Left ventricle myocardium inferior (tissue), 1 donor: ENCODE results near the gene TRIM8. TPM values are rescaled to one million over a fixed set of nuclear protein-coding genes. Genes with fewer than 3 reads are reported as not detected.

ENCODE experiments used
- DNase-seq: peaks from one replicate; pipeline ENCODE4 v3.0.0-alpha.2; 2020
- H3K27ac ChIP-seq: fragments of 200-600 bp; replicated peaks from 2 replicates; pipeline ENCODE4 v1.8.0; 2021
- H3K27me3 ChIP-seq: fragments of 200-600 bp; 2 replicates; pipeline ENCODE4 v1.8.0; 2021; ENCODE audit warnings: low read depth
- H3K36me3 ChIP-seq: fragments of 200-600 bp; 2 replicates; pipeline ENCODE4 v1.8.0; 2021
- H3K4me1 ChIP-seq: fragments of 200-600 bp; 2 replicates; pipeline ENCODE4 v1.8.0; 2021
- H3K4me3 ChIP-seq: fragments of 200-600 bp; 2 replicates; pipeline ENCODE4 v1.8.0; 2021; ENCODE audit warnings: mild to moderate bottlenecking, moderate library complexity
- H3K9me3 ChIP-seq: fragments of 200-600 bp; replicated peaks from 2 replicates; pipeline ENCODE4 v1.8.0; 2021
- CTCF ChIP-seq: fragments of 200-600 bp; IDR thresholded peaks from 2 replicates; pipeline ENCODE4 v1.8.0; 2021; ENCODE audit warnings: antibody characterized with exemption, mild to moderate bottlenecking, borderline replicate concordance
- intact Hi-C: fragments of 100-400 bp; cut with micrococcal nuclease; formaldehyde crosslinking; loops from one replicate; pipeline ENCODE4 v1.11.0; 2022
- total RNA-seq: library from RNA; stranded (reverse); fragmentation: NEBNext Ultra II Directional; extraction: Animal tissue kit (Norgen Biotek cat#: 25700); gene quantifications from one replicate; pipeline ENCODE4 v1.2.1, GENCODE V29; 2021
- donor health status: DM: no; HTN: yes; CAD: no; lungs with severe emphysema.

TRIM8 gene
- total RNA-seq, 1 donor from 2014 or later = 95.1 TPM

GRCh38 chr10:102675011-102675665 is 30.9 kb downstream of the TRIM8 start:
- no peak for TF ChIP-seq CTCF
- Histone ChIP-seq H3K4me1 (peaks cover 96% of the 10 kb centered on the region), H3K27ac (peak overlapping the region; percentile 93), H3K36me3 (no peaks in the 10 kb centered on the region), H3K9me3 (no peaks in the 10 kb centered on the region), H3K27me3 (no peaks in the 10 kb centered on the region), H3K4me3 (peak overlapping the region; percentile 53)
- intact Hi-C loops = no loop called here
- DNase-seq = no peak

DNA sequence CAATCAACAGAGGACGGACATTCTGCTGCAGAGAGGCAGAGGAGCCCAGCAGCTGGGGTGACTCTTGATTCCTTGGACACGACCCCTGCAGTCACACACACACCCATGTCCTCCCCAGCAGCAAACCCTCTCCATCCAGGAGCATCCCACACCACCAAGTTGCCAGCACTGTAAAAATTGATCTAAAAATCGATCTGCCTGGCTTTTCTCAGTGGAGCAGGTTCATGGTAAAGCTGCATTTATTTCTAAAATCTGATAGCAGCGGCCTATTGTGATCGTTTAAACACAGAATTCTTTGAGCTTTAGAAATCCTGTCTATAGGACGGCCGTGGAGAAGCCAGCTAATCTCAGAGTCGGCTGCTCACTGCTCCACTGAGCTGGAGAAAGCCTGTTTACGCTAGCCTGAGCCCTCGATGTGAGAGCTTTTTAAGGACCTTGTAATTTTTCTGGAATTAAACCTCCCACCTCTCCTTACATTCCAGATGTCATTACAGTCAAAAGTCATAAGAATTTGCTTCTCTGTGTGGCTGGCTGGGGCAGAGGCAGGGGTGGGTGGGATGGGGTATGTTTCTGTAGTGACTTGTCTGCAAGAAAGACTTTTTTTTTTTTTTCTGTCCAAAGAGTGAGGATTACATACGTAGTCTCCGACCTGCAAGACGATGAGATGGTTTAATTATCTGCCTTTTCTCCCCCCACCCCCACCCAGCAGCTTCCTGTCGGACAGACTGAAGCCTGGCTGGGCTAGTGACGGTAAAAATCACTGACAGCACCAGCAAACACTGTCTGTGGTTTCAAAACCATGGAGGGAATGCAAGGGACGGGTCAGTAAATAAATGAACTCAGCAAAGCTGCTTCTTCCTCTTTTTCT is 31.6 kb downstream of the TRIM8 start:
- no peak for TF ChIP-seq CTCF
- intact Hi-C loops = no loop called here
- no peaks in the 10 kb centered on the region for H3K36me3 ChIP-seq
- no peak for DNase-seq
- peak overlapping the region; percentile 93 for H3K27ac ChIP-seq
- H3K4me1 ChIP-seq = peaks cover 89% of the 10 kb centered on the region
- no peaks in the 10 kb centered on the region for H3K27me3 ChIP-seq
- no peak overlapping the region for H3K4me3 ChIP-seq
- H3K9me3 ChIP-seq = no peaks in the 10 kb centered on the region

GRCh38 chr10:102676534-102677315 is 32.4 kb downstream of the TRIM8 start:
- Histone ChIP-seq H3K27ac (peak overlapping the region; percentile 93), H3K9me3 (no peaks in the 10 kb centered on the region), H3K4me3 (no peak overlapping the region), H3K27me3 (no peaks in the 10 kb centered on the region), H3K4me1 (peaks cover 80% of the 10 kb centered on the region), H3K36me3 (peaks cover 4% of the 10 kb centered on the region)
- no peak for DNase-seq
- TF ChIP-seq CTCF = no peak
- intact Hi-C loops = no loop called here

DNA sequence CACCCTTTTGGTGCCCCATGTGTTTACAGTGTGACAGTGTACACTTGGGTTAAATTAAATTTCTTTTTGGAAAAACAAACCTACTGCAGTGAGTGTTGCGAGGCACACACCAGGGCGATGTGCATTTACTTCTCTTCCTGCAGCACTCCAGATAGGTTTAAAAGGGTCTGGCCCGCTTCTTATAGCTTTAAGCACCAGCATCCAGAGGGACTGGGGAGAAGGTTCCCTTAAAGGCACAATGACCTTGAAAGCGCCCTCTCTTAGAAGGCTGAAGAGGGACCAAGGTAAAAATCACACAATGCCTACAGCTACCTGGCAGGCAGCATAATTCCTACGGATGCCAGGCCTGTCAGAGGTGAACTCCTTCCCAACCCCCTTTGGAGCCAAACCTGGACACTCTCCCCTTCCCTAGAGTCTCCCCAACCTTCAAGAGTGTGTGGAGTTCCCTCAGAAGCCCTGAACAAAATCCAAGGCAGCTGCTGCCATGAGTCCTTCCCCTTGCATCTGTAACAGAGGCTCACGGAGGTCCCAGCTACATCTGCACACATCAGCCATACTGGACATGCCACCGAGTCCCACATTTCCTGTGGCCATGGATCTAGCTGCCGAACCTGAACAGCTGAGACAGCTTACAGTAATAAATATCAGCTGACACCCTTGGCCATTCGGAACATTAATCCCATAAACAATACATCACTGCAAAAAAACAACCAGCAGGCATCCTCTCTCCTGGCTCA is 33.2 kb downstream of the TRIM8 start:
- intact Hi-C loops = no loop called here
- Histone ChIP-seq H3K36me3 (peaks cover 10% of the 10 kb centered on the region), H3K9me3 (no peaks in the 10 kb centered on the region), H3K4me1 (peaks cover 73% of the 10 kb centered on the region), H3K27ac (peak overlapping the region; percentile 93), H3K4me3 (no peak overlapping the region), H3K27me3 (no peaks in the 10 kb centered on the region)
- no peak for DNase-seq
- TF ChIP-seq CTCF = no peak

- Histone ChIP-seq H3K4me1 (peaks cover 67% of the 10 kb centered on the region), H3K4me3 (no peak overlapping the region), H3K27ac (peak overlapping the region; percentile 93), H3K9me3 (no peaks in the 10 kb centered on the region), H3K27me3 (no peaks in the 10 kb centered on the region), H3K36me3 (peaks cover 16% of the 10 kb centered on the region)
- intact Hi-C loops = no loop called here
- no peak for DNase-seq
- TF ChIP-seq CTCF = no peak
Measured at GRCh38 chr10:102678068-102678400, 33.8 kb downstream of the TRIM8 start.
